Testis (tissue), 3 donors: Measurements from ENCODE around the gene UFSP2. TPM values are rescaled to one million over a fixed set of nuclear protein-coding genes. Genes with fewer than 3 reads are reported as not detected.

ENCODE experiments used
- DNase-seq: peaks from one replicate; pipeline ENCODE4 v3.0.0-alpha.2; 2019
- H3K27ac ChIP-seq, 2 donors: fragments of 200-600 bp; sonication (generic); one replicate each; pipeline ENCODE4 v1.5.1; 2019
- H3K27me3 ChIP-seq: fragments of 200-600 bp; sonication (generic); one replicate; pipeline ENCODE4 v1.5.1; 2019
- H3K36me3 ChIP-seq: fragments of 200-600 bp; sonication (generic); one replicate; pipeline ENCODE4 v1.5.1; 2017; ENCODE audit warnings: low read depth; ENCODE audit errors: missing control alignments
- H3K4me1 ChIP-seq: fragments of 200-600 bp; sonication (generic); one replicate; pipeline ENCODE4 v1.5.1; 2019
- H3K4me3 ChIP-seq, 2 donors: fragments of 200-600 bp; sonication (generic); one replicate each; pipeline ENCODE4 v1.5.1; 2017 to 2019
- H3K9me3 ChIP-seq: fragments of 200-600 bp; sonication (generic); one replicate; pipeline ENCODE4 v1.5.1; 2017
- CTCF ChIP-seq, 3 experiments: fragments of 450-650 bp in 2 of 3; fragments of 200-600 bp in 1 of 3; sonication (generic) in 1 of 3; IDR thresholded peaks; one replicate each; pipeline ENCODE4 v1.5.1; 2016 to 2019; ENCODE audit warnings: antibody characterized with exemption in 3 of 3, mild to moderate bottlenecking in 2 of 3, moderate library complexity in 1 of 3
- POLR2A ChIP-seq: fragments of 450-650 bp; IDR thresholded peaks from one replicate; pipeline ENCODE4 v1.6.1; 2017; ENCODE audit warnings: antibody characterized with exemption, mild to moderate bottlenecking, moderate library complexity
- WGBS, 2 donors: methylation state at CpG; one replicate each; pipeline ENCODE4 v1.1.5; 2018; 5-methylcytosine and 5-hydroxymethylcytosine counted together
- intact Hi-C: fragments of 100-400 bp; cut with DNase I; formaldehyde crosslinking; loops from one replicate; pipeline ENCODE4 v1.15.1; 2023; ENCODE audit warnings: low total_unique reads
- polyA plus RNA-seq: library from polyadenylated mRNA; stranded (reverse); fragments of 350-450 nt; fragmentation: Illumina TruSeq; extraction: RNeasy Lipid Tissue Mini Kit (QIAGEN cat#74804); gene quantifications from one replicate; pipeline ENCODE4 v1.2.3, GENCODE V29; 2014; ENCODE audit warnings: low read depth, low replicate concordance; ENCODE audit not compliant: insufficient read depth
- total RNA-seq, 2 donors: library from RNA; depleted of rRNA; stranded (reverse); fragments of >200 nt; gene quantifications; one replicate each; pipeline ENCODE4 v1.2.3, GENCODE V29; 2016

Gene UFSP2
- total and polyA plus RNA-seq, 3 donors from 2014 or later = 64.1 to 73.0 (median 71.3) TPM

GRCh38 chr4:185374573-185374972 lies 51.2 kb downstream of the UFSP2 start:
- WGBS, 2 donors = 74 to 87% methylated on average over 6 of the region's 6 CpGs
- no peaks in the 10 kb centered on the region for H3K27me3 ChIP-seq
- TF ChIP-seq POLR2A = no peak
- TF ChIP-seq CTCF (IDR thresholded peaks at IDR 0.05) = no peak
- H3K36me3 ChIP-seq = no peaks in the 10 kb centered on the region
- H3K4me3 ChIP-seq = no peak overlapping the region
- H3K4me1 ChIP-seq = no peaks in the 10 kb centered on the region
- no peak for DNase-seq
- intact Hi-C loops = no loop called here
- no peaks in the 10 kb centered on the region for H3K9me3 ChIP-seq
- H3K27ac ChIP-seq = no peak overlapping the region

GRCh38 chr4:185374027-185374426 lies 51.7 kb downstream of the UFSP2 start:
- DNase-seq = no peak
- WGBS, 2 donors = 80 to 89% methylated on average over 7 of the region's 7 CpGs
- no peaks in the 10 kb centered on the region for H3K36me3 ChIP-seq
- no peak overlapping the region for H3K4me3 ChIP-seq
- TF ChIP-seq POLR2A (no peak), CTCF (IDR thresholded peaks at IDR 0.05) (no peak)
- intact Hi-C loops = no loop called here
- H3K27me3 ChIP-seq = no peaks in the 10 kb centered on the region
- no peaks in the 10 kb centered on the region for H3K9me3 ChIP-seq
- no peak overlapping the region for H3K27ac ChIP-seq
- H3K4me1 ChIP-seq = no peaks in the 10 kb centered on the region

GRCh38 chr4:185371702-185372101 lies 54.1 kb downstream of the UFSP2 start:
- Histone ChIP-seq H3K36me3 (no peaks in the 10 kb centered on the region), H3K4me3 (no peak overlapping the region), H3K4me1 (no peaks in the 10 kb centered on the region), H3K9me3 (no peaks in the 10 kb centered on the region), H3K27ac (no peak overlapping the region), H3K27me3 (no peaks in the 10 kb centered on the region)
- DNase-seq = no peak
- intact Hi-C loops = no loop called here
- 92 to 94% methylated on average over 11 of the region's 11 CpGs for WGBS, 2 donors
- TF ChIP-seq POLR2A (no peak), CTCF (IDR thresholded peaks at IDR 0.05) (no peak)

GRCh38 chr4:185370268-185370949 lies 55.4 kb downstream of the UFSP2 start:
- intact Hi-C loops = no loop called here
- DNase-seq = no peak
- 94 to 95% methylated on average over 11 of the region's 11 CpGs for WGBS, 2 donors
- Histone ChIP-seq H3K9me3 (no peaks in the 10 kb centered on the region), H3K4me1 (no peaks in the 10 kb centered on the region), H3K36me3 (no peaks in the 10 kb centered on the region), H3K27ac (no peak overlapping the region), H3K4me3 (no peak overlapping the region), H3K27me3 (no peaks in the 10 kb centered on the region)
- TF ChIP-seq CTCF (IDR thresholded peaks at IDR 0.05) (no peak), POLR2A (no peak)

GRCh38 chr4:185369731-185370130 lies 56.0 kb downstream of the UFSP2 start:
- 65 to 74% methylated on average over 3 of the region's 3 CpGs for WGBS, 2 donors
- Histone ChIP-seq H3K27ac (no peak overlapping the region), H3K9me3 (no peaks in the 10 kb centered on the region), H3K27me3 (no peaks in the 10 kb centered on the region), H3K4me1 (no peaks in the 10 kb centered on the region), H3K4me3 (no peak overlapping the region), H3K36me3 (no peaks in the 10 kb centered on the region)
- intact Hi-C loops = no loop called here
- no peak for DNase-seq
- TF ChIP-seq POLR2A = no peak
- no peak for TF ChIP-seq CTCF (IDR thresholded peaks at IDR 0.05)
